DND-41 (cell line): ENCODE results near the gene MSL2.

Source experiments
- CTCF ChIP-seq: IDR thresholded peaks from 2 replicates; pipeline ENCODE4 v1.5.1; 2012; ENCODE audit warnings: borderline replicate concordance, low read length, moderate library complexity, mild to moderate bottlenecking; ENCODE audit not compliant: poor library complexity, severe bottlenecking; ENCODE audit errors: extremely low read depth
- EZH2 ChIP-seq: IDR thresholded peaks from 3 replicates; pipeline ENCODE4 v1.6.1; 2012; ENCODE audit warnings: borderline replicate concordance, low read depth, mild to moderate bottlenecking, moderate library complexity, low read length, inconsistent platforms; ENCODE audit not compliant: severe bottlenecking

DNA sequence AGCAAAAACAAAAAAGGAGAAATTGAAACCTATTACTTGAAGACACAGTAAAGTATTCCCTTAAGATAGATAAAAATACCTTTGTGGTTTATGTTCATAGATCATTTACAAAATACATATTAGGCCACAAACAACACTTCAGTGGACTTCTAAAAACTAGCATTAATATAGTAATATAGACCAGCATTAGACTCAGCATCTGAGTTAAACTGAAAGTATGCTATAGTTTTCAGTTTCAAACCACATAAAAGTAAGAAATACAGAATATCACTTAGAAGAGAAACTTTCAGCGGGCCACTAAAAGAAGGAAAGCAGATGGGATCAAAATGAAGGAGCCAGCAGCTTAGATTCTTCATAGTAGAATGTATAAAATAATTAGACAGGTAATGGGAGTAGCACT is 86.6 kb downstream of the MSL2 start:
- TF ChIP-seq CTCF (no peak), EZH2 (no peak)
